Measurements from ENCODE around the gene PRKD1. TPM values are rescaled to one million over a fixed set of nuclear protein-coding genes. Genes with fewer than 3 reads are reported as not detected.

PRKD1 gene
- total RNA-seq, 1 experiment from 2014 or later = 3.2 TPM

GRCh38 chr14:29836395-29836794 lies 91.3 kb downstream of the PRKD1 start:
- Histone ChIP-seq H3K27me3 (ENCODE audit: control insufficient read depth, insufficient read depth, low read length) (no peaks in the 10 kb centered on the region), H3K36me3 (replicated peaks; ENCODE audit: control insufficient read depth, insufficient read depth, low read length) (no peaks in the 10 kb centered on the region)
- no peak for DNase-seq

GRCh38 chr14:29832042-29832441 lies 95.6 kb downstream of the PRKD1 start:
- H3K4me3 ChIP-seq (ENCODE audit: insufficient read depth, low read depth, low read length) = no peak overlapping the region
- no peaks in the 10 kb centered on the region for H3K36me3 ChIP-seq (replicated peaks; ENCODE audit: control insufficient read depth, insufficient read depth, low read length)
- DNase-seq = no peak
- no peaks in the 10 kb centered on the region for H3K27me3 ChIP-seq (ENCODE audit: control insufficient read depth, insufficient read depth, low read length)

More at GRCh38 chr14:29836395-29836794, 91.3 kb downstream of the PRKD1 start:
- no peak overlapping the region for H3K4me3 ChIP-seq (ENCODE audit: insufficient read depth, low read depth, low read length)

DNA sequence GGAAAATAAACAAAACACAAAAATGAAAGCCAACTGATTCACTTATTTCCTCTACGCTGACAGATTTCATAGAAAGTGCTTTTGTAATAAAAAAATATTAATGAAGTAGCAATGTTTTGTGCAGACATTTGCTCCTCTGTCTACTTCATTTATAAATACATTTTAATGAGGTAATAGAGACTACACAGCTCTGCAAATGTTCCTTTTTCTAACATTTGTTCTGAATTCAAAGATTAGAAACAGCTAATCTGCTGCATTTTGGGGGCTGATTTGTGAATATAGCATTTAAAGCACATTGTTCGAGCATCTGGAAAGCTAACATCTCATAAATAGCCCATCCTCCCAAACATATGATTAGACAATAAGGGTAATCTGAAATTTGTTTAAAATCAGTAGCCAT lies 97.8 kb downstream of the PRKD1 start:
- H3K4me3 ChIP-seq (ENCODE audit: insufficient read depth, low read depth, low read length) = no peak overlapping the region
- no peaks in the 10 kb centered on the region for H3K27me3 ChIP-seq (ENCODE audit: control insufficient read depth, insufficient read depth, low read length)
- no peak for DNase-seq
- H3K36me3 ChIP-seq (replicated peaks; ENCODE audit: control insufficient read depth, insufficient read depth, low read length) = no peaks in the 10 kb centered on the region

- Histone ChIP-seq H3K27me3 (ENCODE audit: control insufficient read depth, insufficient read depth, low read length) (no peaks in the 10 kb centered on the region), H3K4me3 (ENCODE audit: insufficient read depth, low read depth, low read length) (no peak overlapping the region), H3K36me3 (replicated peaks; ENCODE audit: control insufficient read depth, insufficient read depth, low read length) (no peaks in the 10 kb centered on the region)
- DNase-seq = no peak
Measured at GRCh38 chr14:29823816-29824215, 103.8 kb downstream of the PRKD1 start.

GRCh38 chr14:29822430-29822709 lies 105.3 kb downstream of the PRKD1 start:
- no peak for DNase-seq
- no peaks in the 10 kb centered on the region for H3K36me3 ChIP-seq (replicated peaks; ENCODE audit: control insufficient read depth, insufficient read depth, low read length)
- H3K4me3 ChIP-seq (ENCODE audit: insufficient read depth, low read depth, low read length) = no peak overlapping the region
- no peaks in the 10 kb centered on the region for H3K27me3 ChIP-seq (ENCODE audit: control insufficient read depth, insufficient read depth, low read length)

DNA sequence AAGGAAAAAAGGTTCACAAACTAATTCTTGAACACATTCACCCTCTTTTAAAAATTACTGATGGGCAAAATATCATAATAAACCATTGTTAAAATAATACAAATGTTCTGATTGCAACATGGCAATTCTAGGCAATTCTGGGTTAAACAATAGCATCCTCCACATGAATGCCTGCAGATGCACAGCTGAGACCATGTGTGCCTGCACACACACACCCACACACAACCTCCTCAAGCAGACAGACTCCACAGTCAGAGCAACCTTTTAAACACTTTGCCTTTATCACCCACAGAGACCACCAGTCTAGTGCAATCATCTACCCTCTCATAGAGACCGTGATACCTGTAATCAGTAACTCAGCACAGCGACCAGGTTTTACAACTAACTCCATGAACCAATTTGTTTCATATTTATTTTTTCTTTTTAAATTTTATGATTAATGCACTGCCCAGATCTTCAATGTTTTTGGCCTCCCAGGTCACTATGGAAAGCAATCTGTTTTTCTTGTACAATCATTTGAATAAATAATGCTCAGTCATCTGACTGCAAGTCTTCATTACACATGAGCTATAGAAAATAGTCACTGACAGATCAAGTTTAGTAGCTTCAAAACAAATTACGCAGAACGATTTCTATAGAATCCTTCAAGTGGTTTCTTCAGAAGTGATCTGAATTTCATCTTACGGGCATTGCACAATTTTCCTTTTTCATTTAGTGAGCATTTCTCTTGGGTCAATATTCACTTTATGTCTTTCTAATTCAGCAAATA lies 105.8 kb downstream of the PRKD1 start:
- no peak overlapping the region for H3K4me3 ChIP-seq (ENCODE audit: insufficient read depth, low read depth, low read length)
- H3K36me3 ChIP-seq (replicated peaks; ENCODE audit: control insufficient read depth, insufficient read depth, low read length) = no peaks in the 10 kb centered on the region

DNA sequence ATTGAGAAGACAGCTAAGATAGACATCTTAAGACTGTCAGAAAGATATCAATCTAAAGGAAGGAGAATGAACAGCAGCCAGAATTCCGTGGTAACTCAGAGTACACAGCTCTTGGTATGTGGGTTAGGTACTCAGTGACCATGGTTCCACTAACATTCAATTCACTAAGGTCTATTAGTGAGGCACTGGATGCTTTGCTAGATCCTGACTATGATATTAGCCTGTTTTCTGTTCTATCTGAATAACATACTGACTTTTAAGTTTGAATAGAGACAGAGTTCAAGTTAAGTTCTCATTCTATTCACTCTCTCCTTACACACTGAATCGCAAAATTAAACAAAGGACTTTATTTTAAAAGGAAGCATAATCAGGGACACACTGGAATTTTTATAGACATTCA lies 106.4 kb downstream of the PRKD1 start:
- DNase-seq = no peak
- Histone ChIP-seq H3K4me3 (ENCODE audit: insufficient read depth, low read depth, low read length) (no peak overlapping the region), H3K36me3 (replicated peaks; ENCODE audit: control insufficient read depth, insufficient read depth, low read length) (no peaks in the 10 kb centered on the region), H3K27me3 (ENCODE audit: control insufficient read depth, insufficient read depth, low read length) (no peaks in the 10 kb centered on the region)

More for the DNA sequence above, 105.8 kb downstream of the PRKD1 start:
- H3K27me3 ChIP-seq (ENCODE audit: control insufficient read depth, insufficient read depth, low read length) = no peaks in the 10 kb centered on the region
- DNase-seq = no peak

DNA sequence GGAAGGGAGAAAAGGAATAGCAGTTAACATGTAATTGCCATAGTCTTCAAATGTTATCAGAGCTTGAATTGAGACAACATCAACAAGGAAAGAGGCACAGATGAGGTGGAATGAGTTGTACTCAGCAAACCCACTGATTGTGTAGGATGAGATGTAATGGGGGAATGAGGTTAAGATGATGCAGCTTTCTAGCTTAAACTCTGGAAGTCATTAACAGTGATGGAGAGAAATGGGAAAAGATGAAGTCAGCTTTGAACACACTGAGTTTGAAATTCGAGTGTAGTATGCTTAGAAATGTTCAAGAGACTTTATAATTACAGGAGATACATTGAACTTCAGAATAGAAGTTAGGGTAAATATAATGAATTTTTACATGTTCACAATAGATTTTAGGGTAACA lies 106.9 kb downstream of the PRKD1 start:
- no peak overlapping the region for H3K4me3 ChIP-seq (ENCODE audit: insufficient read depth, low read depth, low read length)
- no peaks in the 10 kb centered on the region for H3K36me3 ChIP-seq (replicated peaks; ENCODE audit: control insufficient read depth, insufficient read depth, low read length)
- no peak for DNase-seq
- no peaks in the 10 kb centered on the region for H3K27me3 ChIP-seq (ENCODE audit: control insufficient read depth, insufficient read depth, low read length)

DNA sequence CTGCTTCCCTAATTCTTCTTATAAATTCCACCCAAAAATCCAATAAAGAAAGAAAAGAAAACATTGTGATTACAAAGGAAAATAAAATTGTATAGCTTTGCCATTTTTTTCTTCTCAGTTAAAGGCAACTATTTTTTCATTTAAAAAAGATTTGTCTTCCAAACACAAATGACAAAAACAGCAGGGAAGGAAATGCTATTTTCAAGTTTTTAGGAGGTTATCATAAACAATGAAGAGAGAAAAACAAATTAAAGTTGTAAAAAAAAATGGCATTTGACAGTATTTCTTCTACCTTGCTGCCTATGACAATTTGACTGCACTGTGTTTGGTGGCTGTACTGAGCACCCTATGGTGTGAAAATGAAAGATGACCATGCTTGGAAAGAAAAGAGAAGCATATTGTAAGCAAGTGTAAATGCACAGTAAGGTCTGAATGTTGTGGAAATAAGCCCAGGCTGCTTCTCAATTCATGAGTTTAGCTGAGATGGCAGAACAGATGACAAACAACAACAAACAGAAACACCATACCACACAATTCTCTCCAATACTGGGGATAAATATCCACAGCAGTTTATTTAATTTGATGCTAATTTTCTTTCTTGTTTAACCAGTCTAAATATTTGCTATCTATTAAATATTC lies 109.8 kb downstream of the PRKD1 start:
- no peak for DNase-seq
- Histone ChIP-seq H3K4me3 (ENCODE audit: insufficient read depth, low read depth, low read length) (no peak overlapping the region), H3K27me3 (ENCODE audit: control insufficient read depth, insufficient read depth, low read length) (no peaks in the 10 kb centered on the region)

GRCh38 chr14:29815016-29815674 lies 112.5 kb downstream of the PRKD1 start:
- H3K27me3 ChIP-seq (ENCODE audit: control insufficient read depth, insufficient read depth, low read length) = no peaks in the 10 kb centered on the region
- H3K4me3 ChIP-seq (ENCODE audit: insufficient read depth, low read depth, low read length) = no peak overlapping the region
- no peak for DNase-seq
- H3K36me3 ChIP-seq (replicated peaks; ENCODE audit: control insufficient read depth, insufficient read depth, low read length) = no peaks in the 10 kb centered on the region

More for the DNA sequence above, 109.8 kb downstream of the PRKD1 start:
- no peaks in the 10 kb centered on the region for H3K36me3 ChIP-seq (replicated peaks; ENCODE audit: control insufficient read depth, insufficient read depth, low read length)

DNA sequence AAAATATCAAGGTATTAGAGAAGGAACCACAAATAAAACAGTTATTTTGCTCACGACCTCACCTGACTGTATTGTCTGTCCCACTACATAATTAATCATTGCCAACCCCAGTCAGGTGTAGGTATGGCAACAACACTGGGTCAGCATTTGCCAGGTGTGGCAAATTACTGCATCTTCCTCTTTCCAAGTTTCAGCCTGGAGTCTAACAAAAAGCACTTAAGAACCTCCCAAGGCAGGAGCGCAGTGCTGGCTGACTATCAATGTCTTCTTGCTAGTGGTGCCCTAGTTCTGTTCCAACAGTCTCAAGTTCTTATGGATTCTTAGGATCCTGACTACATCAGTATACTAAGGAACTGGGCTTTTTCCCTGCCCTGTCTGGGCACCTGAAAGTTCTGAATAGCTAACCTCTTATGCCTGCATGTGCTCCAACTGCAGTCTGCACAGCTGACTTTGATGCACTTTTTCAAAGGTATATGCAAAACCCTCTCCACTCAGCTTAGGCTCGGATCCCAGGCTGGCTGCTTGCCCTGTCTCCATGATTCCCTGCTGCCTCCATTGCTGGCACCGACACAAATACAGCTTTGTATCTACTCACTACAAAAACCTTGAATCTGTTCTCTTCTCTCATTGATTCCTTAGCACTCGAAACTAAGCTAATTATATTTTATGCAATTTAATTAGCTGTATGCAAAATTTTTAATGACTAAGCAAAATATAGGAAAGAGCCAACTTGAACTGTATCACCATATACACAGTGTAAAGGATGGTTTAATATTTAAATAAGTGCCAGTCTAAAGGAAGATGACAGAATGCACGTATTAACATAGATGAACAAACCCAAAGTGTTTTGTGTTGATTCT lies 113.3 kb downstream of the PRKD1 start:
- no peaks in the 10 kb centered on the region for H3K36me3 ChIP-seq (replicated peaks; ENCODE audit: control insufficient read depth, insufficient read depth, low read length)
- no peak for DNase-seq
- H3K4me3 ChIP-seq (ENCODE audit: insufficient read depth, low read depth, low read length) = no peak overlapping the region
- no peaks in the 10 kb centered on the region for H3K27me3 ChIP-seq (ENCODE audit: control insufficient read depth, insufficient read depth, low read length)

- no peak for DNase-seq
Measured at GRCh38 chr14:29810682-29811081, 117.0 kb downstream of the PRKD1 start.

DNA sequence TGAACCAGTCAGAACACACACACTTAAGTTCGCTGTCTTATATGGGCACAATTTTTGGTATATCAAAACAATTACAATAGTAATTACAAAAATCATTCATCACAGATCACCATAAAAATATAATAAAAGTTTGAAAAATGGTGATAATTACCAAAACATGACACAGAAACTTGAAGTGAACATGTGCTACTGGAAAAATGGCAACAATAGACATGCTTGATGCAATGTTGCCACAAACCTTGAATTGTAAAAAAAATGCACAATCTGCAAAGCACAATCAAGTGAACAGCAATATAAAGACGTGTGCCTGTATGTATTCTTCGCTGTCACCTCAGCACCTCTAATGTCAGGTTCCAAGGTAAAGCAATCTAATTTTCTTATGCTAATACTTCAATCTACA lies 117.6 kb downstream of the PRKD1 start:
- no peaks in the 10 kb centered on the region for H3K36me3 ChIP-seq (replicated peaks; ENCODE audit: control insufficient read depth, insufficient read depth, low read length)
- no peak for DNase-seq
- H3K4me3 ChIP-seq (ENCODE audit: insufficient read depth, low read depth, low read length) = no peak overlapping the region
- no peaks in the 10 kb centered on the region for H3K27me3 ChIP-seq (ENCODE audit: control insufficient read depth, insufficient read depth, low read length)

More at GRCh38 chr14:29810682-29811081, 117.0 kb downstream of the PRKD1 start:
- Histone ChIP-seq H3K27me3 (ENCODE audit: control insufficient read depth, insufficient read depth, low read length) (no peaks in the 10 kb centered on the region), H3K36me3 (replicated peaks; ENCODE audit: control insufficient read depth, insufficient read depth, low read length) (no peaks in the 10 kb centered on the region), H3K4me3 (ENCODE audit: insufficient read depth, low read depth, low read length) (no peak overlapping the region)

- H3K36me3 ChIP-seq (replicated peaks; ENCODE audit: control insufficient read depth, insufficient read depth, low read length) = no peaks in the 10 kb centered on the region
- no peak for DNase-seq
- no peak overlapping the region for H3K4me3 ChIP-seq (ENCODE audit: insufficient read depth, low read depth, low read length)
Measured at GRCh38 chr14:29806124-29806517, 121.5 kb downstream of the PRKD1 start.

More at GRCh38 chr14:29806124-29806517, 121.5 kb downstream of the PRKD1 start:
- H3K27me3 ChIP-seq (ENCODE audit: control insufficient read depth, insufficient read depth, low read length) = no peaks in the 10 kb centered on the region
